NCI-H2107 (cell line): Measurements from ENCODE around the gene UBALD1.

ENCODE experiments used
- DNase-seq: peaks from one replicate; lab custom pipeline; 2025; lab: John Stamatoyannopoulos, UW

The UBALD1 gene

DNA sequence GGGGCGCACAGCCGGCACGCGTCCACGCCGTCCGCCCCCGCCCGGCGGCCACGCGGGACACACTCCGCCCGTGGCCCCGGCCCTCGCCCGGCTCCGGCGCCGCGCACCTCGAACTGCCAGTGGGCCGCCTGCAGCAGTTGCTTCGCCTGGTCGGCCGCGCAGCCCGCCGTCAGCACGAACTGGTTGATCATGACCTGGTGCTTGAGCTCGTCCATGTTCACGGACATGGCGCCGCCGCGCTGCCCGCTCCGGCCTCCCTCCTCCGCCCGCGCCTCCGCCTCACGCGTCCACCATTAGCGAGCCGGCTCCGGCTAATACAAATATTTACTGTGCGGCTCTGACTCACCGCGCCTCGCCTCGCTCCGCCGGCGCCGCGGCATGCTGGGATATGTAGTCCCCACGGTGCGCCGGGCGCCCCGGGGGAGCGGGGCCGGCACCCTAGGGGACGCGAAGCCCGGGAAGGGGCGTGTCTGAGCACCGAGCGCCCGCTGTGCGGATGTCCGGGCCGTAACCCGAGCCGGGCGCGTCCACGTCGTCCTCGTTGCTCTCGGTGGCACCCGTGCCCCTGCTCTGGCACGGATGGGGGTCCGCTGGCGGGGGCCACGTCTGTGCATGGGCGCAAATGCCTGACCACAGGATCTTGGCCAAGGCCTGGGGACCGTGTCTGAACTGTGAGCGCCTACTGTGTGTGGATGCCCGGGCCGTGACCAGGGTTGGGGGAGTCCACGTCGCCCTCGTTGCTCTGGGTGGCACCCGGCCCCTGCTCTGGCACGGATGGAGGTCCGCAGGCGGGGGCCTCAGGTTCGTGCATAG, at the start of gene UBALD1:
UBALD1 (minus strand) TSS at position 318 of the 813 bp plus-strand sequence; CDS start at position 227, 91 bp downstream.
- peak; percentile 90 for DNase-seq

DNA sequence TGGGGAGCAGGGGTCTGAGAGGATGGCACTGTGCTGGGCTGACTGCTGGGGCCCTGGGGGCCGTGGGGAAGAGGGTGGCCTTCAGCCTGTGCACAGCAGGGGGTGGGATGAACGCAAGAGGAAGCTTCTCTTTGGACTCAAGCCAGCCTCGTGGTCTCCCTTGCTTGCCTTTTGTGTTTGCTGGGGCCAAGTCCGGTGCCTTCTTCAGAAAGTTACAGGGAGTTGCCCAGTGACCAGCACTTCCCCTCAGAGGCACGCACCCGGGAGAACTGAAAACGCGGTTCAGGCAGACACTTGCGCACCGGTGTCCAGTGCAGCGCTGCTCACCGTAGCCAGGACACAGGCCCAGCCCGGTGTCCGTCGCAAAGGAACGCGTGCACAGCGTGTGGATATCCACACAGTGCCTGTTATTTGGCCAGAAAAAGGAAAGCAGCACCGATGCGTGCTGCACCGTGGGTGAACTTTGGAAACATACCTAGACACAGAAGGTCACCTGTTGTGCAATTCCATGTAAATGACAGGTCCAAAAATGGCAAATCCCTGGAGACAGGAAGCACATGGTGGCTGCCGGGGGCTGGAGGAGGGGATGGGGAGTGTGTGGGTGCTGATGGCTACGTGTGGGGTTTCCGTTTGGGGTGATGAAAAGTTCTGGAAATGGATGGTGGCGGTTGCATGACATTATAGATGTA, 49.2 kb upstream of the UBALD1 start:
- no peak for DNase-seq

DNA sequence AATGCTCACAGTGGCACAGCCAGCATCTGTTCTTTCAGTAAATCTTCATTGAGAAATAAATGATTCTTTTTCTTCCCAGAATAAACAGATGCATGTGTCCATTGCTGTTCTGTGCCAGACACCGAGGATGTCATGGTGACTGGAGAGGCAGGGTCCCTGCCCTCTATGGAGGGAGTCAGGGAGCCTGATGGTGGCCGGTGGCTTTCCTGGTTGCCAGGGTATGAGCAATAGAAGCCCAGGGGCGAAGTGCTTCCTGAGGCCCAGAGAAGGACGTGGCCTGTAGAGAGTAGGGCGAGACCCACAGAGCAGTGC, 48.7 kb upstream of the UBALD1 start:
- no peak for DNase-seq

DNA sequence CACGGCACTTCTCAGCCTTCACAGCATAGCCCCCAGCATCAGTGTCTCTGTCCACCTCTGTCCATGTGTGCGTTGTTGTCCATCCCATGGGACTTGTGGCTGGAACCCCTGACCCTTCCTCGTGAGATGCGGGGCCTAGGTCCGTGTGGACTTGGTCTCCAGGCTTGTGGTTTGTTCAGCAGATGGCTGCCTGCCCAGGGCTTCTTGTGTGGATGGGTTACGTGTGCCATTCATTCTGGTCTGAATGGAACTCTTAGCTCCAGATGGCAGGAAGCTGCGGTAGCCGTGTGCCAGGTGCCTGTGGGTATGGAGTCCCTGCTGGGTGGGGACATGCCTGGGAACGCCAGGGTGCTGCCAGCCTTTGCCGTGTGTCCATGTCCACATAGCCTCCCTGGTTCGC, 47.0 kb upstream of the UBALD1 start:
- DNase-seq = peak; percentile 77

DNA sequence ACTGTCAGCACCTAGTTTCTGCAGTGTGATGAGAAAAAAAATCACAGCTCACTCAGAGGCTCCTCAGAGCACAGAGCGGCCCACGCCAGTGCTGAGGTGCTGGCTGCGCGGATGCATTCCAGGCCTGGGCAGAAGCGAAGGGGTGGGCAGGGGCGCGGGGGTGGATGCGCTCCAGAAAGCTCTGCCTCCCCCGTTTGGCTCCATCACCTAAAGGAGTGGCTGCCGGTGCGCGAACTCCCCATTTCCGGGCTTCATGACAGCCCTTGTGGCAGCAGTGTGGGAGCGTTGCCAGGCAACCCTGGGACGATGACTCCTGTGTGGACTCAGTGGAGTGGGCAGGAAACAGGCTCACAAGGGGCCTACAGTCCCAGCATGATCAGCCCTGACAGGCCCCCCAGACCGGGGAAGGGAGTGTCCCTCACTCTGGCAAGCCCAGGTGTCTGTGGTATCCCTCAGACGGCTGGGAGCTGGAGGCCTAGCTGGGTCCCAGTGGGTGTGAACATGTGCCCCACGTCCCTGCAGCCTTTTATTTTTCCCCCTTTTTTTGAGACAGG, 45.8 kb upstream of the UBALD1 start:
- DNase-seq = no peak

DNA sequence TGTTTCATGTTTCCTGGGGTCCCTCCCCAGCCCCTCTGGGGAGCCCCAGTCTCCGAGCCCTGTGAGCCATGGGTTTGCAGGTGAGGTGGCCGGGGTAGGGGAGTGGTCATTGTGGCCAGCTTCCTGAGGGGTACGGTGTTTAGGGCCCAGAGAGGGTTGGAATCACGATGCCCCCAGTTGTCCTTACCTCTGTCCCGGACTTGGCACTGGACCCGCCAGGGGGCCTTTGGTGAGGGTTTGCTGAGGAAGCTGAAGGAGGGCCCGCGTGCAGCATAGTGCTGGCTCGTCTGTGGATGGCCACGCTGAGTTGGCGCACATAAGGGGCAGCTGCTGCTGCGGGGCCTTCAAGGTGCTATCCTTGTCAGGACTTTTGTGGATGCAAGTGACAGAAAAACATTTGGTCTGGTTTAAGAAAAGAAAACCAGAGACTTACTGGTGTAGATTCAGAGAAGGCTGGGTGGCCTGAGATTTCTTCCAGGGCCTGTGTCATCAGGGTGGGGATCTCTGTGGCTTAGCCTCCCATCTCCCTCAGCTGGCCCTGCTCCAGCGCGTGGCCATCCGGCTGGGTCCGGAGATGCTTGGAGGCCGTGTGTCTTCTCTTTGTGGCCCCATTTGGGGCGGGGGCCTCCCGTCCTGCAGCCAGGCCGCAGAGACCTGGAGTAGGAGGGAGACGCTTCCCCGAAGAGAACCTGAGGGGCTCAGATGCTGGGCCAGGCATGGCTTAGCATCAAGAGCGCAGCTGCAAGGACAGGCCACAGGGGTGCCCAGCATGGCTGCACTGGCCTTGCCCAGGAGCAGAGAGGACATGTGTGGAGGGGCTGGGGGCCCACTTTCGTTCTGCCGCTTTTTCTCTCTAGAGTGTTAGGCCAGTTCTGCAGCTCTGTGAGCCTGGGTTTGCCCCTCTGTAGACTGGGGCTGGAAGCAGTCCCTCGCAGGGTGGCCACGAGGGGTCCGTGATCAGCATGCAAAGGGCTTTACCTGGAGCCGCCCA, 45.0 kb upstream of the UBALD1 start:
- no peak for DNase-seq

DNA sequence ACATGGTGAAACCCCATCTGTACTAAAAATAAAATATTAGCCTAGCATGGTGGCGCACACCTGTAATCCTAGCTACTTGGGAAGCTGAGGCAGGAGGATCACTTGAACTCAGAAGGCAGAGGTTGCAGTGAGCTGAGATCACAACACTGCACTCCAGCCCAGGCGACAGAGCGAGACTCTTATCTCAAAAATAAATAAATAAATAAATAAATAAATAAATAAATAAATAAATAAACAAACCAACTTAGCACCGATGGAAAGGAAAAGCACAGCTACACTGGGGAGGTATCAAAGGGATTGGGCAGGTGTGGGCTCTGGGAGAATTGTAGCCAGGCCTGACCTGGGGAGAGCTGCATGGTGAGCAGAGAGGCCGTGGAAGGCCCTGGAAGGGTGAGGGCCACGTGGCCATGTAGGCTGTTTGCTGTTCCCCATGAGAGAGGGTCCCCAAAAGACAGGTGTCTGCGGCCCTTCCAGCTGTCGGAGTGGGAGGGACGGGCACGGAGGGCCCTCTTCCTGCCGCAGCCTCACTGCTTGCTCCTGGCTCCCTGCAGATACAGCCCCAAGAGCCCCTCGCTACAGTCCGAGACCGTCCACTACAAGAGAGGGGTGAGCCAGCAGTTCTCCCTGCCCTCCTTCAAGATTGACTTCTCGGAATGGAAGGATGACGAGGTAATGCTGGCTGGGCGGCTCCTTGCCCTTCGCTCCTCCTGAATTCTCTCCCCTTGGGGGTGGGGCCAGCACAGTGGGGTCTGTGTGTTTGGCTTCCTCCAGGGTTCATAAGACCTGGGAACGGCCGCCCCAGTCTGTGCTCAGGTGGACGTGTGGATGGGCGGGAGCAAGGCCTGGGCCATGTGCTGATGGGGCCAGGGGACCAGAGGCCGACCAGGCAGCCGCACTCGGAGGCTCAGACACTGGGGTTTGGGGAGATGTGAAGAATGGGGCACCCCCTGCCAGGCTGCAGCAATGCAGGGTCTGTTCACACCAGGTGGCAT, 42.3 kb upstream of the UBALD1 start:
- DNase-seq = no peak

DNA sequence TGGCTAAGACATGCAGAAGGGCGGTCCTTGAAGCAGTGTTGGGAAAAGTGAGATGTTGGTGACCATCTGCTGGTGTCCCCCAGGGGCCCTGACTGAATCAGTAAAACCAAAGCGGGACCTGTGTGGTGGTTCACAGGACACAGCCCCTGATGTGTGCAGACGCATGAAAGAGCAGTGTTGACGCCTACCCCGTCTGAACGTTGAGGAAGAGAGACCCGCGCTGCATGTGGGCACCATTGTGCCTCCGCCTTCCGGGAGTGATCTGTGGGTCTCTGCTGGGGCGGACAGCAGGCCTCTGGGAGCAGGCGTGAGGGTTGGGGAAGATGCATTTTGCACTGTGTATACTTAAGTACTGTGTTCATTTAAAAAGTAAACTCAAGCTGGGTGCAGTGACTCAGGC, 41.5 kb upstream of the UBALD1 start:
- DNase-seq = no peak

DNA sequence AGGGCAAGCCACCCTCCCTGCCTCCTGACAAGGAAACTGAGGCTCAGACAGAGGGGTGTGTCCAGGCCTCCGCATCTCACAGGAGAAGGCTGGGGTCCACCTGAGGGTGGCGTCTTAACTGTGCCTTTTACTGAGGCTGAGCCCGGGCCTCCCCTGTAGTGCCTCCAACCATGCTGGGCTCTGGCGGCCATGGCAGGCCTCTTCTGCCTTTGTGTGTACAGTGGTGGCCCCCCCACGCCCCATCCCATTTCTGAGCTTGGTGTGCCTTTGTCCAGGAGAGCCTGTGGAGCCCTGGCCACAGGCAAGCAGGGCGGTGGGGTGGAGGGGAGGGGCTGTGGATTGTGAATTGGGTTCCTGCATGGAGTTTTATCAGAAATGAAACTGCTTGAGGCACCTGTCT, 41.1 kb upstream of the UBALD1 start:
- DNase-seq = no peak

DNA sequence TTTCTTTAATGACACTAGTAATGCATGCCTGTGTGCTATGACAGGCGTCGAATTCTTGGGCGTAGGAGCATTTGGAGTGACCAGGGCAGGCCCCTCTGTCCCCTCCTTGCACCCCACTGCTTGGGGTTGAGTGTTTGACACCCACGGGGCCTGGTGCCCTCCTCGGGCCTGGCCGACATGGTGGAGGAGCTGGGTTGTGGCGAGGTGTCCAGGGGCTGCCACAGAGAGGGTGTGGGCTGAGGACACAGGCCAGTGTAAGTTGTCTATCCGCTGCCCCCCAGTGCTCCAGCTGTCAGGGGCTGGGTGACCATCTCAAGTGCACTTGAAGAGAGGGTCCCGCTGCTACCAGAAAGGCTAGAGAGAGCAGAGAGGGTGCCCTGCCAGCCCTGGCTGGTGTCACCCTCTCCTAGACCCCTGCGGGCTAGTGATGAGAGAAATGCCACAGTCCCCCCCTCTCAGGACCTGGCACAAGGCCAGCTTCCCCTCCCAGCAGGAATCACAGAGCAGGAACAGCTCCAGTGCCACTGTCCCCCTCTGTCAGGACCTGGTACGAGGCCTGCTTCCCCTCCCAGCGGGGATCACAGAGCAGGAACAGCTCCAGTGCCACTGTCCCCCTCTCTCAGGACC, 40.4 kb upstream of the UBALD1 start:
- DNase-seq = no peak

DNA sequence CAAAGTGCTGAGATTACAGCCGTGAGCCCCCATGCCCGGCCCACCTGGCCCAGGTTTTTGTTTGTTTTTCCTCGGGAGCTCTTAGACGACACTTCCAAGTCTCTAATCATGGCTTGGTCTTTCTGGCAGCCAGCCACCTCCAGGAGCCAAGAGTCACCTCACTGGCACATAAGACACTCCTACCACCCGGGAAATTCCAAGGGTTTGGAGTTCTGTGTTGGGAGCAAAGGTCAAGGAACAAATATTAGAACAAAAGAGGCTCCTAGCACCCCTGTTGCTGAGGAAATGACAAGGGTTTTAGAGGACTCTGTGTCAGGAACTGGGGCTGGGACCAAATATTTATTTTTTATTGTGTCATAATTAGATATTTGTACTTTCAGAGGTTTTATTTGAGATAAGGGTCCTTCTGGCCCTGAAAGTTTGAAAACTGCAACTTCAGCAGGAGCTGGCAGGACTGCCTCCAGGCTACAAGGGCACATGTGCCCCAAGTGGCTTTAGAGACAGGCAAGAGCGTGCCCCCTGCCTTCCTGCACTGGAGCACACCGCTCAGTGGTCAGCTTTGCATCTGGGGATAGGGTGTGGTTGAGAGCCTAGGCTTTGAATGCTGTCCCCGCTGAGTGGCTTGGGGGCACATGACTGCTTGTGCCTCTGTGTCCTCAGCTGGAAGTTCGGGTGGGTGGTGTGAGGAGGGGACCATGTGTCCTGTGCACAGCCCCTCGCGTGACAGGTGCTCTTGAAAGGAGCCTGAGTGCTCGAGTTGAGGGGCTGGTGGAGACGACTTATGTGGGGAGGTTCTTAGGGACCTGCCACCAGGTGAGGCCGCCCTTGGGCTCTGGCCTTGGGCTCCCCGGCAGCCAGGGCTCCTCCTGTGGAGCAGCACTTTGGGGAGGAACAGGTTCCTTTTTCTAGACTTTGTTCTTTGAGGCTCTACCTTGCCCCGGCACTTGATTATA, 39.6 kb upstream of the UBALD1 start:
- DNase-seq = no peak

DNA sequence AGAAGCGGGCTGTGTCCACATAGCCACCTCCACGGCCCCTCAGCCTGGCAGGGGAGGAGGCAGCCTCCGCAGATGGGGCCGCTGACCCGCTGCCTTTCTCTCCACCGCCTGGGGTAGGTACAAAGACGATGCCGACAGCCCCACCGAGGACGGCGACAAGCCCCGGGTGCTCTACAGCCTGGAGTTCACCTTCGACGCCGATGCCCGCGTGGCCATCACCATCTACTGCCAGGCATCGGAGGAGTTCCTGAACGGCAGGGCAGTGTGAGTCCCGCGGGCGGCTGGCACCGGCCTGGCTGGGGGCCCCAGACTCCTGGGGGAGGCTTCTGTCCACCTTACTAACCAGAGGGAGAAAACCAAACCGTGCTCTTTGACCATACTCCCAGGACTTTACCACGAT, 37.9 kb upstream of the UBALD1 start:
- DNase-seq = no peak

DNA sequence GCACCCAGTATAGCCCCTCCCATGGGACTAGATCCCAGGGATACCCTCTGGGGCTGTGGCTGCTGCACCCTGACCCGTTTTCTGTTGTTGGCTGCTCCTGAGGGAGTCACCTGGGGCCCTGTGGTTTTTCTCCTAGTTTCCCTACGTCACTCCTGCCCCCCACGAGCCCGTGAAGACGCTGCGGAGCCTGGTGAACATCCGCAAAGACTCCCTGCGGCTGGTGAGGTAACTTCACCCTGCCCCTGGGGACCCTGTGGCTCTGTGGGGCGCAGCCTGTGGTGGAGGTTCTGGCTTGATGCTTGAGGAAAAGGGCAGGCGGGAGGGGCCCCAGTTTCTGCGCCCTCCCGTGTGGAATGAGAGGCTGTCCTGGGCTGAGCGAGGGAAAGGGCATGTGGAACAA, 37.1 kb upstream of the UBALD1 start:
- DNase-seq = peak; percentile 58

DNA sequence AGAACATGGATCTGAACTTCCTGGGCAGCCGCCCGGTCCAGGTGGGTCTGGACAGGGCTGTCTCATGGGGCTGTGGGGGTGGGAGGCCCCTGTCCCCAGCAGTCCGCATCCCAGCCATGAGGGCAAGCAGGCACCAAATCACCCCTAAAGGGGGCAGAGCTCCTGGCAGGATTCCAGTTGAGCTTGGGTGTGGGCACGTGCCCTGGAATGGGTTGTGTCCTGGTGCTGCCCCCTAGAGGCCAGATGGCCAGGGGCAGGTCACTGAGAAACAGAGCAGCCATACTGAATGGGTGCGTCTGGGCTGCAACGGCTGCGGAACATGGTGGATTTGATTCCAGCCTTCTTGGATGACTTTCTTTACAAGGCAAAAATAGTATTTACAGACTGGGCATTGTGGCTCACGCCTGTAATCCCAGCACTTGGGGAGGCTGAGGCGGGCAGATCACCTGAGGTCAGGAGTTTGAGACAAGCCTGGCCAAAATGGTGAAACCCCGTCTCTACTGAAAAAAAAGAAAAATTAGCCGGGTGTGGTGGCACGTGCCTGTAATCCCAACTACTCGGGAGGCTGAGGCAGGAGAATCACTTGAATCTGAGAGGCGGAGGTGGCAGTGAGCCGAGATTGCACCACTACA, 35.9 kb upstream of the UBALD1 start:
- peak; percentile 22 for DNase-seq

DNA sequence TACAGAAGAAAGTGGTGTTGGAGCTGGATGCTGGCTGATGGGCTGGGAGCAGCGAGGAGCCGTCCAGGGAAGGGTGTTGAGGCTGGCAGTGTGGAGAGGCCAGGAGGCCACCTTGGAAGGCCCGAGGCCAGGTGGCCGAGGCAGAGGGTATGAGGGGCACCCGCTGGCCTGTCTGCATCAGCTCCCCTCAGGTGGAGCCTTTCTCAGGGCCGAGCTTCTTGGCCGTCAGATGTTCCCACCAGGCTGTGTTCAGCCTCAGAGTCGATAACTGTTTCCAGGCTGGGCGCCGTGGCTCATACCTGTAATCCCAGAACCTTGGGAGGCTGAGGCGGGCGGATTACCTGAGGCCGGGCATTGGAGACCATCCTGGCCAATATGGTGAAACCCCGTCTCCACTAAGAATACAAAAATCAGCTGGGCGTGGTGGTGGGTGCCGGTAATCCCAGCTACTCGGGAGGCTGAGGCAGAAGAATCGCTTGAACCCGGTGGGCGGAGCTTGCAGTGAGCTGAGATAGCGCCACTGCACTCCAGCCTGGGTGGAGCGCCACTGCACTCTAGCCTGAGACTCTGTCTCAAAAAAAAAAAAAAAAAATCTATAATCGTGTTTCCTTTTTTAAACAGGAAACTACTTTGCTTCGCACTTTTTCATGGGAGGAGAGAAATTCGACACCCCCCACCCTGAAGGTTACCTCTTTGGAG, 35.2 kb upstream of the UBALD1 start:
- DNase-seq = no peak

DNA sequence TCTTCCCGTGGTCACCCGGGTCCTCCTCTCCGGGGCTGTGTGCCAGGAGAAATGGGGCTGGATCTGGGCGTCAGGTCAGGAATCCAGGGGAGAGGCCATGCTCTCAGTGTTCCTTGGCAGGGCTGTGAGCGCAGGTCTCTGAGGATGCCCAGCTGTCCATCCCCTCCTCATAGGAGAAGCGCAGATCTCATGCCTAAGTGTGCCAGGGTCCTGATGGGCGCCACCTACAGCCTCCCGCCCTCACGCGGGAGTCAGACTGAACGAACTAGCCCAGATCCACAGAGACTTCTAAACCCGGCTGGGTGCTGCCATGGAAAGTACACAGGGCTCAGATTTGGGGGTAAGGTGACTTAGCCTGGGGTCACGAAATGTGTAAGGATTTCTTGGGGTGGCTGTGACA, 34.2 kb upstream of the UBALD1 start:
- DNase-seq = no peak

DNA sequence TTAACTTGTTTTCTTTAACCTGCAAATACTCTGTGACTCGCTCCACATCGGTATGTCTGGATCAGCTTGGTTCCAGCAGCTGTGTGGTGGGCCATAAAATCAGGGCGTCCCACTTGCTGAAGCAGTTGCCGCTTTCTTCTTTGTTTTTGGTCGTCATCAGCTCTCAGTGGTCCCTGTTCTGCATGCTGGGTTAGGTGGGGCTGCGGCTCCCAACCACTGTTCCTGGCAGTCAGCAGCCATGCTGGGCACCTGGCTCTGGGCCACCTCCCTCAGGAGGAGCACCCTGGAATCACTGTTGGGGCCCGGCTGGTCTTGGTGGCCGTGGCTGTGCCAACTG, 32.9 kb upstream of the UBALD1 start:
- DNase-seq = no peak
